B cell (primary cell): ENCODE results near the gene TSC2. TPM values are rescaled to one million over a fixed set of nuclear protein-coding genes. Genes with fewer than 3 reads are reported as not detected.

ENCODE experiments used
- ATAC-seq: fragments of 200-7000 bp; cut with Tn5 transposase; one replicate; pipeline ENCODE4 v1.10.0; 2021; ENCODE audit warnings: low read depth, mild to moderate bottlenecking, moderate number of reproducible peaks, moderate library complexity
- CTCF ChIA-PET: fragments of 350-600 bp; sonication (Branson Sonifier 250); formaldehyde crosslinking; loops from one replicate; lab custom pipeline; 2021; ENCODE audit warnings: antibody characterized with exemption, inconsistent platforms; lab: Charles Lee
- POLR2A ChIA-PET: fragments of 350-600 bp; sonication (Branson Sonifier 250); formaldehyde crosslinking; loops from one replicate; lab custom pipeline; 2021; ENCODE audit warnings: antibody characterized with exemption; lab: Charles Lee
- DNase-seq: peaks from one replicate; pipeline ENCODE4 v3.0.0; 2013
- H2AFZ ChIP-seq: 2 replicates; pipeline ENCODE4 v1.6.1; 2012; ENCODE audit warnings: mild to moderate bottlenecking, low read depth, low read length; ENCODE audit not compliant: insufficient read depth, poor library complexity, severe bottlenecking
- H3K27ac ChIP-seq, 2 donors: 1 replicate in 1 of 2; 2 replicates in 1 of 2; pipeline ENCODE4 v1.5.1; 2012 to 2013; ENCODE audit warnings: low read length in 2 of 2, mild to moderate bottlenecking in 2 of 2, moderate library complexity in 1 of 2
- H3K27me3 ChIP-seq, 4 experiments: fragments of 200-600 bp in 1 of 4; sonication (generic) in 1 of 4; replicated peaks in 1 of 4; 1 replicate in 2 of 4; 2 replicates in 2 of 4; pipeline versions ENCODE4 v1.6.1 to v1.7.0; 2013 to 2016; ENCODE audit warnings: low read length in 3 of 4, mild to moderate bottlenecking in 2 of 4, mixed read lengths in 1 of 4, moderate library complexity in 1 of 4; ENCODE audit not compliant: insufficient read depth in 4 of 4, control insufficient read depth in 3 of 4; ENCODE audit errors: control extremely low read depth in 1 of 4
- H3K36me3 ChIP-seq, 2 experiments: replicated peaks in 1 of 2; 1 replicate in 1 of 2; 2 replicates in 1 of 2; pipeline versions ENCODE4 v1.6.1 to v1.7.1; 2013; ENCODE audit warnings: low read length in 1 of 2; ENCODE audit not compliant: insufficient read depth in 2 of 2, control insufficient read depth in 1 of 2; ENCODE audit errors: control extremely low read depth in 1 of 2, extremely low read depth in 1 of 2
- H3K4me1 ChIP-seq, 2 donors: fragments of 200-600 bp in 1 of 2; sonication (generic) in 1 of 2; 1 replicate in 1 of 2; 2 replicates in 1 of 2; pipeline versions ENCODE4 v1.5.1 to v1.6.1; 2013 to 2017; ENCODE audit warnings: low read length in 2 of 2; ENCODE audit not compliant: control insufficient read depth in 2 of 2, insufficient read depth in 2 of 2
- H3K4me2 ChIP-seq: replicated peaks from 2 replicates; pipeline ENCODE3; 2012; ENCODE audit warnings: mild to moderate bottlenecking, low read depth, low read length; ENCODE audit not compliant: poor library complexity, severe bottlenecking
- H3K4me3 ChIP-seq, 5 experiments: fragments of 200-600 bp in 1 of 5; sonication (generic) in 1 of 5; 1 replicate in 3 of 5; 2 replicates in 2 of 5; pipeline versions ENCODE4 v1.5.1 to v1.7.0; 2011 to 2016; ENCODE audit warnings: low read length in 4 of 5, mild to moderate bottlenecking in 4 of 5, low read depth in 2 of 5, control low read depth in 1 of 5, moderate library complexity in 1 of 5; ENCODE audit not compliant: insufficient read depth in 1 of 5; ENCODE audit errors: control extremely low read depth in 1 of 5, extremely low read depth in 1 of 5
- H3K79me2 ChIP-seq: fragments of 200-600 bp; sonication (generic); one replicate; pipeline ENCODE4 v1.6.0; 2016; ENCODE audit warnings: low read length; ENCODE audit not compliant: control insufficient read depth, insufficient read depth
- H3K9ac ChIP-seq: fragments of 200-600 bp; sonication (generic); 2 replicates; pipeline ENCODE4 v1.6.1; 2017; ENCODE audit warnings: mild to moderate bottlenecking, low read length, moderate library complexity
- H3K9me3 ChIP-seq, 3 donors: one replicate each; pipeline versions ENCODE4 v1.6.1 to v1.7.1; 2013; ENCODE audit warnings: low read length in 2 of 3; ENCODE audit not compliant: control insufficient read depth in 2 of 3, insufficient read depth in 1 of 3; ENCODE audit errors: control extremely low read depth in 1 of 3
- H4K20me1 ChIP-seq: 2 replicates; pipeline ENCODE4 v1.6.0; 2012; ENCODE audit warnings: mild to moderate bottlenecking, low read length; ENCODE audit not compliant: insufficient read depth, control insufficient read depth, poor library complexity, severe bottlenecking
- H3K27ac Mint-ChIP-seq: one replicate; pipeline ENCODE4 v1.8.0; 2021; ENCODE audit warnings: mixed read lengths
- H3K27me3 Mint-ChIP-seq: one replicate; pipeline ENCODE4 v1.8.0; 2021; ENCODE audit warnings: mixed read lengths
- H3K4me1 Mint-ChIP-seq: one replicate; pipeline ENCODE4 v1.8.0; 2021; ENCODE audit warnings: mixed read lengths
- H3K4me3 Mint-ChIP-seq: one replicate; pipeline ENCODE4 v1.8.0; 2021; ENCODE audit warnings: mixed read lengths
- H3K9me3 Mint-ChIP-seq: one replicate; pipeline ENCODE4 v1.8.0; 2022; ENCODE audit warnings: mixed read lengths; ENCODE audit not compliant: insufficient read depth
- CTCF ChIP-seq: fragments of 200-600 bp; IDR thresholded peaks from one replicate; pipeline ENCODE4 v1.8.0; 2022; ENCODE audit warnings: antibody characterized with exemption, mild to moderate bottlenecking
- EZH2 ChIP-seq: IDR thresholded peaks from 2 replicates; pipeline ENCODE4 v1.6.1; 2012; ENCODE audit warnings: borderline replicate concordance, low read depth, mild to moderate bottlenecking, moderate library complexity, low read length; ENCODE audit not compliant: insufficient read depth, poor library complexity, severe bottlenecking
- WGBS: methylation state at CpG from one replicate; pipeline ENCODE4 v1.1.5; 2013; ENCODE audit warnings: missing lambda C conversion rate; ENCODE audit not compliant: insufficient coverage; 5-methylcytosine and 5-hydroxymethylcytosine counted together
- intact Hi-C: fragments of 100-400 bp; cut with micrococcal nuclease; formaldehyde crosslinking; loops from one replicate; pipeline ENCODE4 v1.10.0; 2022
- polyA plus RNA-seq: library from polyadenylated mRNA; depleted of rRNA; stranded (reverse); fragments of >200 nt; gene quantifications from 2 replicates; pipeline ENCODE4 v1.2.3, GENCODE V29; 2012
- total RNA-seq, 2 donors: library from RNA; stranded (reverse); fragments of 120-200 nt in 1 of 2; gene quantifications; 1 replicate in 1 of 2; 2 replicates in 1 of 2; pipeline versions ENCODE4 v1.2.3 to v1.2.4, GENCODE V29; 2013 to 2022

The TSC2 gene
- total and polyA plus RNA-seq, 2 donors (not counting 1 experiment from before 2014, with no cell fraction given), result 128 to 194 TPM

GRCh38 chr16:2061526-2061925, 13.7 kb downstream of the TSC2 start:
- no peaks in the 10 kb centered on the region for H3K9me3 Mint-ChIP-seq
- intact Hi-C loops, result no loop called here

GRCh38 chr16:2062801-2063200, 15.0 kb downstream of the TSC2 start:
- Histone ChIP-seq H3K9ac (no peak overlapping the region), H3K27ac (no peak overlapping the region), H3K79me2 (no peaks in the 10 kb centered on the region), H4K20me1 (no peaks in the 10 kb centered on the region), H3K27me3 (no peaks in the 10 kb centered on the region), H3K9me3 (peaks cover 0 to 5% (median 0%) of the 10 kb centered on the region in 3 donors), H3K4me1 (no peaks in the 10 kb centered on the region), H3K36me3 (peaks cover 0 to 44% of the 10 kb centered on the region in 2 experiments), H3K4me3 (no peak overlapping the region), H3K4me2 (no peak overlapping the region), H2AFZ (no peak overlapping the region)
- 98% methylated on average over 28 of the region's 28 CpGs for WGBS
- Mint-ChIP-seq H3K4me1 (no peaks in the 10 kb centered on the region), H3K27me3 (no peaks in the 10 kb centered on the region), H3K9me3 (no peaks in the 10 kb centered on the region), H3K4me3 (no peak overlapping the region), H3K27ac (no peak overlapping the region)
- CTCF ChIA-PET, result no interaction called here
- intact Hi-C loops, result no loop called here
- POLR2A ChIA-PET, result no interaction called here
- ATAC-seq (no peak), DNase-seq (no peak)
- TF ChIP-seq EZH2, result no peak

More at GRCh38 chr16:2061526-2061925, 13.7 kb downstream of the TSC2 start:
- Histone ChIP-seq H3K9ac (no peak overlapping the region), H3K4me2 (no peak overlapping the region), H3K27ac (no peak overlapping the region), H2AFZ (no peak overlapping the region), H3K9me3 (peaks cover 0 to 5% (median 0%) of the 10 kb centered on the region in 3 donors), H3K4me3 (no peak overlapping the region), H3K36me3 (peaks cover 0 to 43% of the 10 kb centered on the region in 2 experiments), H3K27me3 (no peaks in the 10 kb centered on the region), H3K79me2 (no peaks in the 10 kb centered on the region), H4K20me1 (no peaks in the 10 kb centered on the region), H3K4me1 (no peaks in the 10 kb centered on the region)
- H3K4me3 Mint-ChIP-seq, result no peak overlapping the region
- no peak for ATAC-seq
- no peak overlapping the region for H3K27ac Mint-ChIP-seq
- H3K27me3 Mint-ChIP-seq, result no peaks in the 10 kb centered on the region
- POLR2A ChIA-PET, result no interaction called here
- TF ChIP-seq CTCF (no peak), EZH2 (no peak)
- CTCF ChIA-PET, result no interaction called here
- DNase-seq, result no peak
- 95% methylated on average over 13 of the region's 13 CpGs for WGBS
- H3K4me1 Mint-ChIP-seq, result no peaks in the 10 kb centered on the region
